Upper lobe of right lung (tissue), 1 donor: ENCODE data around the gene MPDZ. TPM values are rescaled to one million over a fixed set of nuclear protein-coding genes. Genes with fewer than 3 reads are reported as not detected.

ENCODE experiments used
- ATAC-seq: fragments of 200-7000 bp; cut with Tn5 transposase; one replicate; pipeline ENCODE4 v1.9.1; 2020; ENCODE audit warnings: mild to moderate bottlenecking, moderate library complexity
- DNase-seq: peaks from one replicate; pipeline ENCODE4 v3.0.0-alpha.2; 2020
- H3K27ac ChIP-seq: fragments of 200-600 bp; one replicate; pipeline ENCODE4 v1.8.0; 2022
- H3K27me3 ChIP-seq: fragments of 200-600 bp; one replicate; pipeline ENCODE4 v1.8.0; 2022; ENCODE audit warnings: mild to moderate bottlenecking
- H3K36me3 ChIP-seq: fragments of 200-600 bp; one replicate; pipeline ENCODE4 v1.8.0; 2022
- H3K4me1 ChIP-seq: fragments of 200-600 bp; one replicate; pipeline ENCODE4 v1.8.0; 2022
- H3K4me3 ChIP-seq: fragments of 200-600 bp; one replicate; pipeline ENCODE4 v1.8.0; 2022; ENCODE audit warnings: mild to moderate bottlenecking
- H3K9me3 ChIP-seq: fragments of 200-600 bp; one replicate; pipeline ENCODE4 v1.8.0; 2022
- intact Hi-C: fragments of 100-400 bp; cut with DNase I; formaldehyde crosslinking; loops from one replicate; pipeline ENCODE4 v1.11.0; 2022
- total RNA-seq: library from RNA; stranded (reverse); fragmentation: NEBNext Ultra II Directional; extraction: Animal tissue kit (Norgen Biotek cat#: 25700); gene quantifications from one replicate; pipeline ENCODE4 v1.2.1, GENCODE V29; 2021
- TF ChIP-seq, protein P1 (sequence below): fragments of 200-600 bp; IDR thresholded peaks from one replicate; pipeline ENCODE4 v1.8.0; 2022; ENCODE audit warnings: antibody characterized with exemption
- donor health status: DM: no; HTN: yes; CAD: no; lungs with severe emphysema.

The MPDZ gene
- total RNA-seq, 1 donor from 2014 or later, result 37.8 TPM

DNA sequence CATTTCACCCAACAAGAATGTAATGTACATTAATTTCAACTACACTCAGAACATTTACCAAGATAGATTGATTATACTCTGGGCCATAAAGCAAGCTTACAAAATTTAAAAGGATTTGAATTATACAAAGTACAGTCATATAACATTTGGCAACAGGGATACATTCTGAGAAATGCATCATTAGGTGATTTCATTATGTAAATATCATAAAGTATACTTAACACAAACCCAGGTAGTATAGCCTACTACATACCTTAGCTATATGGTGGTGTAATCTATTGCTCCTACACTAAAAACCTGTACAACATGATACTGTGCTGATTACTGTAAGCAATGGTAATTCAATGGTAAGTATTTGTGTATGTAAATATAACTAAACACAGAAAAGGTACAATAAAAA is 202.9 kb downstream of the MPDZ start:
- no peaks in the 10 kb centered on the region for H3K4me1 ChIP-seq
- no peaks in the 10 kb centered on the region for H3K36me3 ChIP-seq
- ATAC-seq (no peak), DNase-seq (no peak)
- intact Hi-C loops, result no loop called here
- no peak overlapping the region for H3K27ac ChIP-seq
- no peaks in the 10 kb centered on the region for H3K9me3 ChIP-seq
- TF ChIP-seq, protein P1, sequence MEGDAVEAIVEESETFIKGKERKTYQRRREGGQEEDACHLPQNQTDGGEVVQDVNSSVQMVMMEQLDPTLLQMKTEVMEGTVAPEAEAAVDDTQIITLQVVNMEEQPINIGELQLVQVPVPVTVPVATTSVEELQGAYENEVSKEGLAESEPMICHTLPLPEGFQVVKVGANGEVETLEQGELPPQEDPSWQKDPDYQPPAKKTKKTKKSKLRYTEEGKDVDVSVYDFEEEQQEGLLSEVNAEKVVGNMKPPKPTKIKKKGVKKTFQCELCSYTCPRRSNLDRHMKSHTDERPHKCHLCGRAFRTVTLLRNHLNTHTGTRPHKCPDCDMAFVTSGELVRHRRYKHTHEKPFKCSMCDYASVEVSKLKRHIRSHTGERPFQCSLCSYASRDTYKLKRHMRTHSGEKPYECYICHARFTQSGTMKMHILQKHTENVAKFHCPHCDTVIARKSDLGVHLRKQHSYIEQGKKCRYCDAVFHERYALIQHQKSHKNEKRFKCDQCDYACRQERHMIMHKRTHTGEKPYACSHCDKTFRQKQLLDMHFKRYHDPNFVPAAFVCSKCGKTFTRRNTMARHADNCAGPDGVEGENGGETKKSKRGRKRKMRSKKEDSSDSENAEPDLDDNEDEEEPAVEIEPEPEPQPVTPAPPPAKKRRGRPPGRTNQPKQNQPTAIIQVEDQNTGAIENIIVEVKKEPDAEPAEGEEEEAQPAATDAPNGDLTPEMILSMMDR, result no peak
- no peaks in the 10 kb centered on the region for H3K27me3 ChIP-seq
- H3K4me3 ChIP-seq, result no peak overlapping the region

DNA sequence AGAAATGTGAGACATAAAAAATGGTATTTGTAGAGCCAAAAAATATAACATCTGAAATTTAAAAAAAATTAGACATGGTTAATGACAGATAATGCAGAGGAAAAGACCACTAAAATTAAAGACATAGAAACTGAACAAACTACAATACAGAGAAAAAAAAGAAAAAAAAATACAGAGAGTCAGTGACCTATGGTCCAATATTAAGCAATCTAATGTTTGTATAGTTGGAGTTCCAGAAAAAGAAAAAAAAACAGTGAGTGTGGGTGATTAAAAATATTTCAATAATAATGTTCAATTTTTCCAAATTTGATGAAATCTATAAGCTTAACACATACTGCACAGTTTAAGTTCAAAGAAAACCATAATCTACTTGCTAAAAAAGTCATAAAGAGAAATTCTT is 207.6 kb downstream of the MPDZ start:
- no peak for DNase-seq

DNA sequence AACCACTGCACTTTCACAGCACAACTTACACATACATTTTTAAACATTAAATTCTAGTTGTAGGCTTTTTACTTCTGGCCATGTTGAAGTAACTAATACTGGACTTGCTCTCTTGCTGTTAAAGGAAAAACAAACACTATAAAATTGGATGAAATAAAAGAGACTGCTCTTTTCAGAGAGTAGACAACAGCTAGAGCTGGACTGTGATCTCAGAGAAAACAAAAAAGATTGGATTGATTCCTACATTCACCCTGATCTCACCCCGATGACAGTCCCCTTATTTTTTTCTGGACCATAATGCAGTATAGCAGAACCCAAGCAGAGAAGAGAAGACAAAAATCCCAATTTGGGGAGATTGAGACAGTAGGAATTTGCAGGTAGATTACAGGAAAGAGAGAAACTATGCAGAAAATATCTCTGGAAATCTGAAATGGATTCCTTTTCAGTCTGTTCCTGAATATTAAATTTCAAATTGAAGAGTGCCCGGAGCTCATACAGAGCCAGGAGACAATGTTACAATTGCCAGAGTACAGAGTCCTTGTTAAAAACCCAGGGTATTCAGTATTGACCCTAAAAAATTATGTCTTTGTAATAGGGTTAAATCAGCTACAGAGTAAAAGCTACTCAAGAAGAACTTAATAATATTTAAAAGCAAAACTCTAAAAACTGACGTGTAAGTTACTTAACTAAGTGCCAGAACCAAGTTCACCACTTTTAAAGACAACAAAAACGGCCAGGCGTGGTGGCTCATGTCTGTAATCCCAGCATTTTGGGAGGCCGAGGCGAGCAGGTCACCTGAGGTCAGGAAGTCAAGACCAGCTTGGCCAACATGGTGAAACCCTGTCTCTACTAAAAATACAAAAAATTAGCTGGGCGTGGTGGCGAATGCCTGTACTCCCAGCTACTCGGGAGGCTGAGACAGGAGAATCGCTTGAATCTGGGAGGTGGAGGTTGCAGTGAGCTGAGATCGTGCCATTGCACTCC is 208.6 kb downstream of the MPDZ start:
- intact Hi-C loops, result no loop called here
- TF ChIP-seq, protein P1, result no peak
- Histone ChIP-seq H3K36me3 (no peaks in the 10 kb centered on the region), H3K9me3 (no peaks in the 10 kb centered on the region), H3K4me1 (no peaks in the 10 kb centered on the region), H3K4me3 (no peak overlapping the region), H3K27ac (no peak overlapping the region), H3K27me3 (no peaks in the 10 kb centered on the region)
- DNase-seq (no peak), ATAC-seq (no peak)

More for the DNA sequence above, 207.6 kb downstream of the MPDZ start:
- intact Hi-C loops, result no loop called here
- no peaks in the 10 kb centered on the region for H3K4me1 ChIP-seq
- H3K27me3 ChIP-seq, result no peaks in the 10 kb centered on the region
- H3K9me3 ChIP-seq, result no peaks in the 10 kb centered on the region
- no peak overlapping the region for H3K4me3 ChIP-seq
- H3K27ac ChIP-seq, result no peak overlapping the region
- TF ChIP-seq, protein P1, result no peak
- no peaks in the 10 kb centered on the region for H3K36me3 ChIP-seq
- ATAC-seq, result no peak

DNA sequence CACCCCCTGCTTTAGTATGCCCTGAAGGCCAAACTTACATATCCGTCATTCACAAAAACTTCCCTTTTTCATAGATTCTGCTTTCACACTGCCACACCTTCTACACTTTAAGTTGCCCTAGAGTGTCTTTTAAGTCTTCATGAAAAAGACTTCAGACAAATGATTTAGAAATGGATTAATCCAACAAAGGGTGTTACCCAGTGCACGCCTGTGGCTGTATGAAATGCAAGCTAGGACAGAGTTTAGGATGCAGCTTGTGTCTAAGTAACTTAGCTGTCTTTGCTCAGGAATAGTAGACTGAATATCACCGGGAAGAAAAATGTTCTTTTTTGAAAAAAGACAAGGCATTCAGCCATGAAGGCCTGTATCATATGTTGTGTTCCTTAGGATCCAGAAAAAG is 210.0 kb downstream of the MPDZ start:
- H3K9me3 ChIP-seq, result no peaks in the 10 kb centered on the region
- no peaks in the 10 kb centered on the region for H3K4me1 ChIP-seq
- H3K27me3 ChIP-seq, result no peaks in the 10 kb centered on the region
- H3K4me3 ChIP-seq, result no peak overlapping the region
- ATAC-seq (no peak), DNase-seq (no peak)
- TF ChIP-seq, protein P1, result no peak
- no peaks in the 10 kb centered on the region for H3K36me3 ChIP-seq
- no peak overlapping the region for H3K27ac ChIP-seq
- intact Hi-C loops, result no loop called here

DNA sequence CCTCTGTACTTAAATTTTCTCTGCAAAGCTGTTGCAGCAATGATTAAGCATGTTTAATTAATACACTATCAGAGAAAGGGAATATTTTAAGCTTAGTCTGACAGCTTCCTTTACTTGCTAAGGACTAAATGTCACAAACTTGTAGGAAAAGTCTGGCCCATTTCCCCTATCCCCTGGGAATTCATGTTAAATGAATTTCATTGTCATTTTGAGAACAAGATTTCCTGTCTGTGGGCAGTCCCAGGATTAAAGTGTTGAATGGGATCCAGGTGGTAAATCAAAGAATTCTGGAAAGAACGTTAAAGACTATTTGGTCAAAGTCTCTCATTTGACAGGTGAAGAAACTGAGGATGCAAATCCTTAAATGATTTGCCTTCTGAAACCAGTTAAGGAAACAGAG is 214.8 kb downstream of the MPDZ start:
- Histone ChIP-seq H3K27me3 (no peaks in the 10 kb centered on the region), H3K27ac (no peak overlapping the region), H3K4me1 (no peaks in the 10 kb centered on the region), H3K9me3 (no peaks in the 10 kb centered on the region), H3K4me3 (no peak overlapping the region), H3K36me3 (no peaks in the 10 kb centered on the region)
- no peak for ATAC-seq
- no peak for DNase-seq
- TF ChIP-seq, protein P1, result no peak
- intact Hi-C loops, result no loop called here
